ENCODE data around the gene SEMA6B.

Gene SEMA6B

GRCh38 chr19:4522291-4523002 lies 37.0 kb downstream of the SEMA6B start:
- DNase-seq: no peak

DNA sequence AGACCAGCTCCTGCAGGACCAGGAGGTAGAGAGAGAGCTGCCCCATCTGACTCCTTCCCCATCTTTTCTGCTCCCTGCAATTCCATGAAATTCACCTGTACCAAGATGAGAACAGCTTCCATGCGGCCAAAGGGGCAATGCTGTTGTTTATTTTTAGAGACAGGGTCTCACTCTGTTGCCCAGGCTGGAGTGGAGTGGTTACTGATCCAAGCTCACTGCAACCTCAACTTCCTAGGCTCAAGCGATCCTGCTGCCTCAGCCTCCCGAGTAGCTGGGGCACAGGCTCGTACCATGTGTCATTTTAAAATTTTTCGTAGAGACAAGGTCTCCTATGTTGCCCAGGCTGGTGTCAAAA lies 37.6 kb downstream of the SEMA6B start:
- DNase-seq: no peak

- no peak for DNase-seq
These were observed 38.2 kb downstream of the SEMA6B start for GRCh38 chr19:4521170-4521887.

DNA sequence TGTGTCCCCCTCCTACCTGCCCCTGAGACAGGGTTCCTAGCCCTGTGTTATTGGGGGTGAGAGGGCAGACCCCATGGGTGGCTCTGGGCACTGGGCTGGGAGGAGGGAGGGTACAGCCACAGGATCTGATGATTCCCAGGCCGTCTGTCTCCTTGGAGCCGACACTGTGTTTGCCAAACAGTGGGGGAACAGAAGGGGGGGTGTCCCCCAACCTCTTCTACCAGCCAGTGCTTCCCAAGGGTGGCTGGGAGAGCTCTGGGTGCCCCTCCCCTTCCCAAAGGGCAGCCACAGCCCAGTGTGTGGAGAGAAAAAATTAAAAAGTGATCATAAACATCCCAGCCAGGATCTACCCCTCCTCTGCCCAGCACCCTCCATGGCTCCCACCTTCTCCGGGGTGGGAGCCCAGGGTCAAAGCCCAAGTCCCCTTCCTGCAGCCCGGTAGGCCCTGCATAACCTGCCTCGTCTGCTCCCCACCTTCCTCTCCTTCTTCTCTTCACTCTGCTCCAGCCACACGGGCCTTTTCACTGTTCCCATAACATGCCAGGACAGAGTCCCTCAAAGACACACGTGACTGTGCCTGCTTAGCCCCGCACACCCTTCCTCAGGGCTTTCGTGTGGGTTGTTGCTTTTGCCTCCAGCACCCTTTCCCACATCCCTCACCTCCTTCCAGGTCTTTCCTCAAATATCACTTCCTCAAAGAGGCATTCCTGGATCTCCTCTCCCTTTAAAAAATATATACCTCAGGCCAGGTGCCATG lies 39.8 kb downstream of the SEMA6B start:
- no peak for DNase-seq

DNA sequence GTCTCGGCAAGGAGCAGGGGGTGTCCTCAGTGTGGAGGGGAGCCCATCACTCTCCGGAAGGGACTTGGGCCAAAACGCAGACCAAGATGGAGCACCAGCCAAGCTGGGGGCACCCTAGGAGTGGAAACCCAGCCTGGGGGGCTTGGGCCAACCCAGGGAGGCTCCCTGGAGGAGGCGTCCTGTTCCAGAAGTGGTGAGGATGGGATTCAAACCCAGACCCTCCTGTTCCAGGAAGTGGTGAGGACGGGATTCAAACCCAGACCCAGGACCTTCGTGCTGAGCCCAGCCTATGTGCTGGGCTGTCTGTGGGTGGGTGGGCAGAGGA lies 40.4 kb downstream of the SEMA6B start:
- no peak for DNase-seq

GRCh38 chr19:4518345-4519171 lies 40.9 kb downstream of the SEMA6B start, which contains the start of gene PLIN4:
TSS of gene PLIN4 (minus strand) at chr19:4518486. CDS start at chr19:4518272, 214 bp downstream.
- no peak for DNase-seq

- DNase-seq: no peak
These were observed 41.9 kb downstream of the SEMA6B start for GRCh38 chr19:4517451-4518057.

DNA sequence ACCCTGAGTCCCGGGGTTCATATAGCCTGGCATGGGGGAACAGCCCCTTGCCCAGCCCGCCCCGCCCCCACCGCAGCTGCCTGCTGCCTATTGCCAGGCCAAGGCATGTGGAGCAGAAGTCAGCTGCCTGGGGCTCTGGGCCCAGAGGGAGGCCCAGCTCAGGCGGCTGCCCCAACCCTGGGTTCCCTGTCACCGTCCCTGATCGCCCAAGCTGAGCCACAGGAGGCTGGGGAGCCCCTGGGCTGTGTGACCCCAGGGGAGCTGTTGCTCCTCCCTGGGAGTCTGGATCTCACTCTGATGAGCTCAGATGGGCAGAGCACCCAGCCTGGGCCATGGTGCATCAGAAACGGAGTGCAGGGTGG lies 42.6 kb downstream of the SEMA6B start:
- no peak for DNase-seq

- DNase-seq: no peak
These were observed 43.1 kb downstream of the SEMA6B start for GRCh38 chr19:4516199-4516938.

- DNase-seq: no peak
These were observed 43.8 kb downstream of the SEMA6B start for GRCh38 chr19:4515732-4516131.

GRCh38 chr19:4513248-4513647 lies 46.2 kb downstream of the SEMA6B start:
- DNase-seq: no peak

DNA sequence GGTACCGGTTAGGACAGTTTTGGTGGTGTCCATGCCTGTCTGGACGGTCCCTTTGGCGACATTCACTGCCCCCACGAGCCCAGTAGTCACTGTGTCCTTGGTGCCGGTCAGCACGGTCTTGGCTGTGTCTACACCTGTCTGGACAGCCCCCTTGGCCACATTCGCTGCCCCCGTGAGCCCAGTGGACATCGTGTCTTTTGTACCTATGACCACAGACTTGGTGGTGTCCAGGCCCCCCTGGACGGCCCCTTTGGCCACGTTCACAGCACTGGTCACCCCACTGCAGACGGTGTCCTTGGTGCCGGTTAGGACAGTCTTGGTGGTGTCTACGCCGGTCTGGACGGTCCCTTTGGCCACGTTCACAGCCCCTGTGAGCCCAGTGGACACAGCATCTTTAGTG lies 47.4 kb downstream of the SEMA6B start:
- no peak for DNase-seq

DNA sequence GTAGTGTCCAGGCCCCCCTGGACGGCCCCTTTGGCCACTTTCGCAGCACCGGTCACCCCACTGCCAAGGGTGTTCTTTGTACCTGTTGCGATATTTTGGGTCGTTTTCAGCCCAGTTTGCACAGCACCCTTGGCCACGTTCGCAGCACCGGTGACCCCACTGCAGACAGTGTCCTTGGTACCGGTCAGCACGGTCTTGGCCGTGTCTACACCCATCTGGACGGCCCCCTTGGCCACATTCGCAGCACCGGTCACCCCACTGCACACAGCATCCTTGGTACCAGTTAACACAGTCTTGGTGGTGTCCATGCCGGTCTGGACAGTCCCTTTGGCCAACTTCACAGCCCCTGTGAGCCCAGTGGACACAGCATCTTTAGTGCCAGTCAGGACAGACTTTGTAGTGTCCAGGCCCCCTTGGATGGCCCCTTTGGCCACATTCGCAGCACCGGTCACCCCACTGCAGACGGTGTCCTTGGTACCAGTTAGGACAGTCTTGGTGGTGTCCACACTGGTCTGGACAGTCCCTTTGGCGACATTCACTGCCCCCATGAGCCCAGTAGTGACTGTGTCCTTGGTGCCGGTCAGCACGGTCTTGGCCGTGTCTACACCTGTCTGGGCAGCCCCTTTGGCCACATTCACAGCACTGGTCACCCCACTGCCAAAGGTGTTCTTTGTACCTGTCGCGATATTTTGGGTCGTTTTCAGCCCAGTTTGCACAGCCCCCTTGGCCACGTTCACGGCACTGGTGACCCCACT lies 48.0 kb downstream of the SEMA6B start:
- no peak for DNase-seq

DNA sequence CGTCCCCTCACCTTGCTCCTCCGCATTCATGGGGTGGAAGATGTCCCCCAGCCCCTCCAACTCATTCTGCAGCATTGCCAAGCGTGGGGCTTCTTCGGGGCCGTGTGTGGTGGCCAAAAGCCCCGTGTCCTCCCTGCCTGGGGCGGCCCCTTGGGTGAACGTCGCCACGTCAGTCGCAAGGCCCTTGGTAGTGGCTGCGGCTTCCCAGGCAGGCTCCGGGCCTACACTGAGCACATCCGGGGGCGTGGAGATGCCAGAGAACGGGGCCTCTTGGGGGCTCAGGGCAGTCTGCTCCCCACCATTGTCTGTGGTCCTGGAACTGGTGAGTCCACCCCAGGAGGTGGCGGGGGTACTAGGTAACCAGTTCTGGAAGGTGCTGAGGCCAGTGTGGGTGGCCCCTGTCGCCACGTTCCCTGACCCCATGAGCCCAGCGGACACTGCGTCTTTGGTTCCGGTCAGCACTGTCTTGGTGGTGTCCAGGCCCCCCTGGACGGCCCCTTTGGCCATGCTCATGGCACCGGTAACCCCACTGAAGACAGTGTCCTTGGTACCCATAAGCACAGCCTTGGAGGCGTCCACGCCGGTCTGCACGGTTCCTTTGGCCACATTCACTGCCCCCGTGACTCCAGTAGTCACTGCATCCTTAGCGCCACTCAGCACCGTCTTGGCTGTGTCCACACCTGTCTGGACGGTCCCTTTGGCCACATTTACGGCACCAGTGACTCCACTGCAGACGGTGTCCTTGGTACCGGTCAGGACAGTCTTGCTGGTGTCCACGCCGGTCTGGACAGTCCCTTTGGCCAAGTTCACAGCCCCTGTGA lies 48.8 kb downstream of the SEMA6B start:
- DNase-seq: no peak

GRCh38 chr19:4508698-4509097 lies 50.8 kb downstream of the SEMA6B start:
- no peak for DNase-seq

DNA sequence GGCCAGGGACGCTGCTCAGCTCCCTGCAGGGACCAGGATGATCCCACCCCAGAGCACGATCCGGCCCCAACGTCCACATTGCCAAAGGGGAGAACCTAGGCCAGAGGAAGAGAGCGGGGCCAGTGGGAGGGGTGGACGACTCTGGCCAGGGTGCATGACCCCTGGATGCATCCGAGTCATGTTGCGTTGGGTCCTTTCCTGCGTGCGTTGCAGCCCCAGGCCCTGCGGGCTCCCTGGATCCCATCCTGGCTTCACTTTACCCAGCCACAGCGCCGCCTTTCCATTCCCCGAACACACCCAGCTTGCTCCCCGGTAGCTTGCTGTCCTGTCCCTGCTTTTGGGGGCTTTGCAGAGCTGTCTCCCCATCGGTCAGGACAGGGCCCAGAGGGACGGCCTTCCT lies 51.7 kb downstream of the SEMA6B start:
- no peak for DNase-seq

- no peak for DNase-seq
These were observed 52.4 kb downstream of the SEMA6B start for GRCh38 chr19:4507150-4507452.

- DNase-seq: no peak
These were observed 52.9 kb downstream of the SEMA6B start for GRCh38 chr19:4506449-4507149.

DNA sequence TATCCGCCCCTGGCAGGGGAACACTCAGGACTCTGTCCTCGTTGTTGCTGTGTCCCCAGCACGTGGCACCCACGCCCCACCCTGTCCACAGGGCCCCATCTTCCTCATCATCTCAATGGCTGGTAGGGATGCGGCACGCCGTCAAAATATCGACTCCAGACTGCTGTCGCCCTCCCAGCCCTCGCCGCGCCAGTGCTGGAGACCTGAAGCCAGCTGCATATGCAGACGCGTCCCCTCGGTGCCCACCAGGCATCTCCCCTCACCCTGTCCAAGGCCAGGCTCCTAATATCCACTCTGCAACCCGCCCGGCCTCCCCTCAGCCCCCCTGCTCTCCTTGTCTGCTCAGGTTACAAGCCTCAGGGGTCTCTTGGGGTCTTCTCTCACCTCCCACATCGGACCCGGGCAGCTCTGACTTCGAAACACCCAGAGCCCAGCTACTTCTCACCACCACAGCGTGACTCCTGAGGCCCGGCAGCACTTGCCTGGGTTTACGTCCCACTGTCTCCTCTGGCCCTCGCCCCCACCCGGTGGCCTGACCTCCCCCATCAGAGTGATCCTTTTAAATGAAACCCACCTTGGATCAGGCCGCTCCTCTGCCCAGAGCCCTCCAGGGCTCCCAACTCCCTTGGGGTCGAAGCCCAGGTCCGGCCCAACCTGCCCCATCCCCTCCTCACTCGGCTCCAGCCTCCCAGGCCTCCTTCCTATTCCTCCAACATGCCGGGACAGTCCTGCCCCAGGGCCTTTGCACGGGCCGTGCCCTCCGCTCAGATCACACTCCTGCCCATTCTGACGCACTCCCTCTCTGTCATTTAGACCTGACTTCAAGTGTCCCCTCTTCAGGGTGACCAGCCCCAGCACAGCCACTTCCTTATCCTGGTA lies 53.7 kb downstream of the SEMA6B start:
- no peak for DNase-seq
